HepG2 (cell line): ENCODE data around the gene MRPL54. TPM values are rescaled to one million over a fixed set of nuclear protein-coding genes. Genes with fewer than 3 reads are reported as not detected.

Experiments used
- ELF4 ChIP-seq: sonication (generic); formaldehyde crosslinking; IDR thresholded peaks from 2 replicates; pipeline ENCODE4 v1.5.0; 2020; ENCODE audit warnings: missing genetic modification reagents, mild to moderate bottlenecking, moderate library complexity, borderline replicate concordance
- HOXA5 ChIP-seq: sonication (generic); formaldehyde crosslinking; IDR thresholded peaks from 2 replicates; pipeline ENCODE4 v1.4.0; 2020; ENCODE audit warnings: missing genetic modification reagents
- NFKBIZ ChIP-seq: IDR thresholded peaks from 2 replicates; pipeline ENCODE4 v1.6.1; 2018; ENCODE audit warnings: missing genetic modification reagents, missing compliant biosample characterization
- PHF5A ChIP-seq: IDR thresholded peaks from one replicate; pipeline ENCODE4 v1.6.1; 2018; ENCODE audit warnings: low read depth, missing genetic modification reagents; ENCODE audit not compliant: unreplicated experiment
- U2AF2 ChIP-seq: fragments of 200-400 bp; formaldehyde crosslinking; IDR thresholded peaks from 2 replicates; pipeline ENCODE4 v1.6.1; 2017; ENCODE audit warnings: low read depth, mild to moderate bottlenecking, low read length
- ZNF850 ChIP-seq: sonication (generic); formaldehyde crosslinking; conservative IDR thresholded peaks from 2 replicates; pipeline ENCODE4 v1.9.0; 2021; ENCODE audit warnings: mild to moderate bottlenecking, missing genetic modification reagents
- polyA plus RNA-seq, 8 experiments: library from polyadenylated mRNA; depleted of rRNA in 3 of 8; stranded (reverse) in 7 of 8; unstranded in 1 of 8; fragments of >200 nt; fragmentation: Illumina TruSeq in 4 of 8; extraction: Trizol in 4 of 8; gene quantifications; 2 replicates each; pipeline versions ENCODE4 v1.2.1 to v1.2.3, GENCODE V29; 2011 to 2016; ENCODE audit warnings: low read depth in 4 of 8, missing spikeins in 1 of 8, mixed read lengths in 1 of 8; ENCODE audit not compliant: insufficient read depth in 1 of 8
- total RNA-seq, 5 experiments: library from RNA; depleted of rRNA; stranded (reverse); fragments of >200 nt; fragmentation: Illumina TruSeq; extraction: Trizol; gene quantifications; 2 replicates each; pipeline ENCODE4 v1.2.3, GENCODE V29; 2016; ENCODE audit warnings: low read depth in 1 of 5
- TF ChIP-seq, protein P1 (sequence below): sonication (generic); formaldehyde crosslinking; IDR thresholded peaks from 2 replicates; pipeline ENCODE4 v1.4.0; 2020; ENCODE audit warnings: missing genetic modification reagents, borderline replicate concordance
- TF ChIP-seq, protein P2 (sequence below): sonication (generic); formaldehyde crosslinking; IDR thresholded peaks from 2 replicates; pipeline ENCODE4 v1.8.1; 2023; ENCODE audit warnings: missing genetic modification reagents, mild to moderate bottlenecking, borderline replicate concordance
- TF ChIP-seq, protein P3 (sequence below): IDR thresholded peaks from 2 replicates; pipeline ENCODE4 v1.6.1; 2016; ENCODE audit warnings: missing compliant biosample characterization, missing genetic modification reagents, borderline replicate concordance
- TF ChIP-seq, protein P4 (sequence below): sonication (generic); formaldehyde crosslinking; IDR thresholded peaks from 2 replicates; pipeline ENCODE4 v1.5.0; 2020; ENCODE audit warnings: missing genetic modification reagents, mild to moderate bottlenecking, borderline replicate concordance

Gene MRPL54
- total and polyA plus RNA-seq, 2 of the 13 experiments (the other 11 are each of a cell fraction or from before 2014, with no cell fraction given): 36.8 to 66.9 TPM

DNA sequence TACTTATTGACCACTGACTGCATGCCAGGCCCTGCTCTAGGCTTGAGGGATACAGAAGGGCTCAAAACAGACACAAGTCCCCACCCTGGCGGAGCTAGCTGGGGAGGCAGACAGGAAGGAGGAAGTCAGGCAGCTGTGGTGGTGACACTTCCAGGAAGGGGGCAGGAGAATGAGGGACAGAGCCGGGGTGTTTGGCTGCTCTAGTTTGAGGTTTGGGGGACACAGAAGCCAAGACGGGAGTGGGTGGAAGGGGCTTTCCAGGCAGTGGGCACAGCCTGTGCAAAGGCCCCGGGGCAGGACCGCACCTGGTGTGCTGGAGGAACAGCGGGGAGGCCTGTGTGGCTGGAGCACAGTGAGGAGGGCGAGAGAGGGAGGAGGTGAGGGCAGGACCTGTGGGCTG lies 4.0 kb downstream of the MRPL54 start (continued):
- TF ChIP-seq, protein P1, sequence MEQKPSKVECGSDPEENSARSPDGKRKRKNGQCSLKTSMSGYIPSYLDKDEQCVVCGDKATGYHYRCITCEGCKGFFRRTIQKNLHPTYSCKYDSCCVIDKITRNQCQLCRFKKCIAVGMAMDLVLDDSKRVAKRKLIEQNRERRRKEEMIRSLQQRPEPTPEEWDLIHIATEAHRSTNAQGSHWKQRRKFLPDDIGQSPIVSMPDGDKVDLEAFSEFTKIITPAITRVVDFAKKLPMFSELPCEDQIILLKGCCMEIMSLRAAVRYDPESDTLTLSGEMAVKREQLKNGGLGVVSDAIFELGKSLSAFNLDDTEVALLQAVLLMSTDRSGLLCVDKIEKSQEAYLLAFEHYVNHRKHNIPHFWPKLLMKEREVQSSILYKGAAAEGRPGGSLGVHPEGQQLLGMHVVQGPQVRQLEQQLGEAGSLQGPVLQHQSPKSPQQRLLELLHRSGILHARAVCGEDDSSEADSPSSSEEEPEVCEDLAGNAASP (CRISPR knock-in tag): no peak
- TF ChIP-seq ELF4 (no peak), U2AF2 (no peak), HOXA5 (CRISPR knock-in tag) (no peak), ZNF850 (CRISPR knock-in tag) (no peak), PHF5A (CRISPR knock-in tag) (no peak), NFKBIZ (CRISPR knock-in tag) (no peak)
- TF ChIP-seq, protein P2, sequence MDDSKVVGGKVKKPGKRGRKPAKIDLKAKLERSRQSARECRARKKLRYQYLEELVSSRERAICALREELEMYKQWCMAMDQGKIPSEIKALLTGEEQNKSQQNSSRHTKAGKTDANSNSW (CRISPR knock-in tag): no peak
- TF ChIP-seq, protein P3, sequence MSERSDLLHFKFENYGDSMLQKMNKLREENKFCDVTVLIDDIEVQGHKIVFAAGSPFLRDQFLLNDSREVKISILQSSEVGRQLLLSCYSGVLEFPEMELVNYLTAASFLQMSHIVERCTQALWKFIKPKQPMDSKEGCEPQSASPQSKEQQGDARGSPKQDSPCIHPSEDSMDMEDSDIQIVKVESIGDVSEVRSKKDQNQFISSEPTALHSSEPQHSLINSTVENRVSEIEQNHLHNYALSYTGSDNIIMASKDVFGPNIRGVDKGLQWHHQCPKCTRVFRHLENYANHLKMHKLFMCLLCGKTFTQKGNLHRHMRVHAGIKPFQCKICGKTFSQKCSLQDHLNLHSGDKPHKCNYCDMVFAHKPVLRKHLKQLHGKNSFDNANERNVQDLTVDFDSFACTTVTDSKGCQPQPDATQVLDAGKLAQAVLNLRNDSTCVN (CRISPR knock-in tag): no peak
- TF ChIP-seq, protein P4, sequence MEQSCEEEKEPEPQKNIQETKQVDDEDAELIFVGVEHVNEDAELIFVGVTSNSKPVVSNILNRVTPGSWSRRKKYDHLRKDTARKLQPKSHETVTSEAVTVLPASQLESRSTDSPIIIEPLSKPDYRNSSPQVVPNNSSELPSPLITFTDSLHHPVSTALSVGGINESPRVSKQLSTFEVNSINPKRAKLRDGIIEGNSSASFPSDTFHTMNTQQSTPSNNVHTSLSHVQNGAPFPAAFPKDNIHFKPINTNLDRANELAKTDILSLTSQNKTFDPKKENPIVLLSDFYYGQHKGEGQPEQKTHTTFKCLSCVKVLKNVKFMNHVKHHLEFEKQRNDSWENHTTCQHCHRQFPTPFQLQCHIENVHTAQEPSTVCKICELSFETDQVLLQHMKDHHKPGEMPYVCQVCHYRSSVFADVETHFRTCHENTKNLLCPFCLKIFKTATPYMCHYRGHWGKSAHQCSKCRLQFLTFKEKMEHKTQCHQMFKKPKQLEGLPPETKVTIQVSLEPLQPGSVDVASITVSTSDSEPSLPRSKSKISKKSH: no peak
- TF ChIP-seq, all 625 proteins: peak for 0
